Stimulated activated CD4-positive, alpha-beta T cell treated with anti-CD3 and anti-CD28 coated beads, Interleukin-1b, Interleukin-23, amount 100 ng/mL, for 4 hours (primary cell): ENCODE data around the gene POU2F1.

Source experiments
- DNase-seq, 2 donors: peaks; one replicate each; pipeline ENCODE4 v3.0.0-alpha.2; 2020; ENCODE audit warnings: low read depth in 2 of 2

Gene POU2F1

DNA sequence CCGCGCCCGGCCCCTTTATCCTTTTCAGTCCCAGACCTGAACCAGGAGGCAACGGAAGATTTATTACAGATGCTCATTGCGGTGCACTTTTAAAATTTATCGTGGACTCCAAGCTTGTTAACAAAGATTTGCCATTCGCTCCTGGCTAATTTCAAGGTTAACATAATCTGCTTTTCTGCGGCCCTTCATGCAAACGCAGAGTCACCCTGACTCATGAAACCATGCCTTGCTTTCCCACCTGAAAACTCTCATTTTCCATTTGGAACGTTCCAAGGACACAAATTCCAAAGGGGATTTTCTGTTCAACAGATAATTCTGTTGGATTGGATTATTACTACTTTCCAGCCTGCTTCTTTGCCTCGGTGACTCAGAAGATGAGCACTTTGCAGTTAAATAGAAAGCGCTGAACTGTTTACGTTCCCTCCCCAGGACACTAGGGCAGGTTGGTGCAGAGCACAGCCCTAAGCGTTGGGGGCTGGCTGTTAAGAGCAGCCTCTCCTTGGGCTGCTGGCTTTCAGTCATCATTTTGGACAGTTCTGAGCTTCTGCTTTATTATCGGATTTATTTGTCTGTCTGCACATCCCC is 246.5 kb downstream of the POU2F1 start:
- no peak for DNase-seq

DNA sequence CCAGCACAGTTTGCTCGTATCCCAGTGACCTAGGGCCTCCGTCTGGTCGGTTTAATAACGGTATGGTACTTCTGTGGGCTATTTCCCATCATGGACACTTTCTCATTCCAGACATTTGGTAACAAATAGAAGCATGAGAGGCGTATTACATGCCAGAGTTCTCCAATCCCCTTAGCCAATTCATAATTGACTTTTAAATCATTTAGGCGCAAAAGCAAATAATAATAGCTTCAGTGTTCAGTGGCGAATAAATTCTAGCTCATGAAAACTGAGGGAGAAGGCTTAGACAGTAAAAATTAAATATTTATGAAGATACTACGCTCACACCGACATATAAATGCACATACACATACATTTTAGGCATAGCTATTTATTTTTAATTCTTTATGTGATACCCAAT is 247.1 kb downstream of the POU2F1 start:
- DNase-seq: no peak

DNA sequence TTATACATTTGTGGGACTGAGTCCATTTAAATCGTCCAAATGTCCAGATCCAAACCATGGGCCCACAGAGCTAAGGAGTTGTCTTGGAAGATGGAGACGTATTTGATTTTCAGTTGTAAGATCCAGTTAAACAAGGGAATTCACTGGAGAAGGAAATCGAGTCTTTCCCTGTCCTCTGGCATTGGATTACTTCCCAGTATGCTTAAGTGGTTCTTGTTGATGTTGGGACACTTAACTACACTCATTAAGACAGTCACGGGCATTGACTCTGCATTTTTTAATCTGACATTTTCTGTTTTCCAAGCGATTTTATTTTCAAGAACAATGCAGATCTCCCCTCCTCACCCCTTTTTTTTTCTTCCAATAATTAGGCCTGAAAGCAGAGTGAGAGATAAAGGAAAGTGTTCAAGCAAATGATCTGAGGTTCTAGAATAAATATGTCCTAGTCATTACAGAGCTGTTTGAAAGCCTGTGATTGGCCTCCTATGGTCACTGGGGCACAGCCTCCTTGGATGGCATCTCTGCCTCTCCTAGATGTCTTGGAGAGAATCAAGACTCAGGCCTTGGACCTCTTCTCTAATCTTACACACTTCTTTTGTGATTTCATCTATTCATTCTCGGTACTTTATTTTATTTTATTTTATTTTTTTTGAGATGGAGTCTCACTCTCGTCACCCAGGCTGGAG is 248.7 kb downstream of the POU2F1 start:
- DNase-seq: no peak

DNA sequence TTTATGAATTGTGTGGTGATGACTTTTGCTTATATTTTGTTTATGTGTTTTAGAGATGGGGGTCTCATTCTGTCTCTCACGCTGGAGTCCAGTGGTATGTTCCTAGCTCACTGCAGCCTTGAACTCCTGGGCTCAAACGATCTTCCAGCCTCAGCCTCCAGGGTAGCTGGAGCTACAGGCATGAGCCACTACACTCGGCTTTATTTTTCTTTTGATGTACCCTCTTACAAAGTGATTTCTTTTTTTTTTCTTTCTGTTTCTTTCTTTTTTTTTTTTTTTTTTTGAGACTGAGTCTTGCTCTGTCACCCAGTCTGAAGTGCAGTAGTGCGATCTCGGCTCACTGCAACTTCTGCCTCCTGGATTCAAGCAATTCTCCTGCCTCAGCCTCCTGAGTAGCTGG is 250.9 kb downstream of the POU2F1 start:
- DNase-seq: no peak

DNA sequence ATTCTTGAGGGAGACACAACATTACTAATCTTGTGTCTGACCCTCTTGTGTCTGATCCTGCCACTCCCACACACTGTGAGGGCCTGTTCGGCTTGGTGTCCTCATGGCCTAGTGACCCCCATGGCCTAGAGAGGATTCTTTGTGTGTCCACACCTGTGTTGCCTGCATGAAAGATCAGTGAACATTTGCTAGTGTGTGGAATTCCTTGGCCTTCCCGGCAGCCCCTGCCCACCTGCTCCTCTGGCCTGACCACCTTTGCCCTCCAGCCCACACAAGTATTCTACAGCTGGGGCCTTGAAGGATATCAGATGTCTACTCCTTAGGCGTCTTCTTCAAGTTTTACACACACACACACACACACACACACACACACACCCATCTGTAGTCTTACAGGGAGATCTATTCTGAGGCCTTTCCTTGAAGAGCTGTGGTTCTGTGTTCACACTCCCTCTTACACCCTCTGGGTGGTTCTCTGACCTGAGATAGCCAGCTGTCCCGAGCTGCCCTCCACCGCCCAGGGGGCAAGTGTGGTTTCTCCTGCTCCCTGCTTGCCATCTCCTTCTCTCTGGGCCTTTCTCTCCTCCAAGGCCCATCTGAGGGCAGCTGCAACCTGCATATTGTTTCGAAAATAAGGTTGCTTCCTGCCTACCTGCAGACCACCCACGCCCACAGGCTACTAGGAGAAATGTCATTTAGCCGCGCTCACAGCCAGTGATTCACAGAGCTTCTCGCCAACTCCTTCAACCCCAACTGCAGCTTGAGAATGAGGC is 252.3 kb downstream of the POU2F1 start:
- DNase-seq: peak in 1 of 2 donors; percentile 47

DNA sequence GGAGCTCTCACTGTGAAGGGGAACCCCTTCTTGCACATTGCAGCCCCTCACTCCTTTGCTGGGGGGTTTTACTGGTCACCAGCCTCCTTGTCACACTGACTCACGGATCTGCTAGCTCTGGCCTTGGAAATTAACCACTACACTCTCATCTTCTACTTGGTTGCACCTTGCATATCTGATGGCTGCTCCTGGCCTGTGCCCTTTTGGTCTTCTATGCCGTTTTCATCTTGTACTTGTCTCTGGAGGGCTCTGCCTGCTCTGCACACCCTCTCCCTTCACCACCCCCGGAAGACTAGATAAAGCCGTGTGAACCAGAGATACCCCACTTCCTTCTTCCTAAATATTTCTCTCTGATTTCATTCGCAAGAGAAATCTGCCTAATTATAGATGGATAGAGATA is 253.1 kb downstream of the POU2F1 start:
- DNase-seq: no peak

DNA sequence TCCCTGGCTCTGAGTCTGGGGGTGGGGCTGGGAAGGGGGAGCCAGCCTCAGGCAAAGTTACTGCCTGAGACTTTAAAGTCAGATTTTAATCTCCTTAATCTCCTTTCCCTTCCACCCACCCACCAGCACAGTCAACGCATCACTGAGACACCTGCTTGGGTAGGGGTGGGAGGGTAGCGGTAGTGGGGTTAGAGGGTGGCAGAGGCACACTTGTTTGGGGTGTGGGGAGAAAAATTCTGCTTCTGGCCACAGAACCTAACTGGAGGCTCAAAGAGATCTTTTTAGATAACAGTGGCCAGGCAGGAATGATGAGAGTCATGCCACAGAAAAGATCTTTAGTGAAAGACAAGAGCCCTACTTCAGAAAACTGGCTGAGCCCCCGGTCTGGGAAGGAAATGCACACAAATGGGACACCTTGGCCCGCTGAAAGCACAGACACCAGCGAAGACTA is 253.5 kb downstream of the POU2F1 start:
- peak in 1 of 2 donors; percentile 54 for DNase-seq

DNA sequence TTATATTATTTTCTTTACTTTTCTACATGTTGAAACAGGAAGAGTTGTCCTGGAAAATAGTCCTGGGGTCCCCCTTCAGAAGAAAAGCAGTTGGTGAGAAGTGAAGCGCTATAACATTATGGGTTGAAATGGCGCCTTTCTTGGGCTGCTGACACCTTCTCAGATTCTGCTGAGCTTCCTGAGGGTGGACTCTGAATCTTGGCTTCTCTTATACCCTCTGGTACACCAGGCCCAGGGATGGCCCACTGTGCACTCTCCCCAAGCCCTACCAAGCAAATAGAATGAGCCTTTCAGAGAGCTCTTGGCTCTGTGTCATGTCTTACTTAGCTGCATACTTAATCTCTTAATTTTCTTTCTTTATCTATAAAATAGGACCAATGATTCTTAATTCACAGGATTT is 255.4 kb downstream of the POU2F1 start:
- no peak for DNase-seq
